IPS-20b (cell line): ENCODE data around the gene NPIPA5.
"Not testable (repeated sequence)": the region's sequence is repeated elsewhere in the genome, so short reads cannot be mapped to it uniquely, and the experiment has no call there.

Source experiments
- H3K27ac ChIP-seq: one replicate; pipeline ENCODE4 v1.5.1; 2013; ENCODE audit warnings: low read length
- H3K27me3 ChIP-seq: 2 replicates; pipeline ENCODE4 v1.6.1; 2013; ENCODE audit warnings: mild to moderate bottlenecking, low read length, inconsistent platforms; ENCODE audit not compliant: insufficient read depth
- H3K36me3 ChIP-seq: 2 replicates; pipeline ENCODE4 v1.6.1; 2013; ENCODE audit warnings: low read depth, mild to moderate bottlenecking, inconsistent platforms, low read length, moderate library complexity; ENCODE audit not compliant: insufficient read depth
- H3K4me1 ChIP-seq: 2 replicates; pipeline ENCODE4 v1.6.1; 2013; ENCODE audit warnings: mild to moderate bottlenecking, control low read depth, inconsistent platforms, low read length, moderate library complexity; ENCODE audit not compliant: insufficient read depth
- H3K4me3 ChIP-seq: 2 replicates; pipeline ENCODE4 v1.5.1; 2013; ENCODE audit warnings: mild to moderate bottlenecking, low read length, inconsistent platforms
- H3K9ac ChIP-seq: 2 replicates; pipeline ENCODE4 v1.6.1; 2013; ENCODE audit warnings: low read depth, mild to moderate bottlenecking, inconsistent platforms, low read length, moderate library complexity
- H3K9me3 ChIP-seq: 2 replicates; pipeline ENCODE4 v1.6.1; 2013; ENCODE audit warnings: mild to moderate bottlenecking, low read depth, low read length, inconsistent platforms; ENCODE audit not compliant: insufficient read depth

NPIPA5 gene

DNA sequence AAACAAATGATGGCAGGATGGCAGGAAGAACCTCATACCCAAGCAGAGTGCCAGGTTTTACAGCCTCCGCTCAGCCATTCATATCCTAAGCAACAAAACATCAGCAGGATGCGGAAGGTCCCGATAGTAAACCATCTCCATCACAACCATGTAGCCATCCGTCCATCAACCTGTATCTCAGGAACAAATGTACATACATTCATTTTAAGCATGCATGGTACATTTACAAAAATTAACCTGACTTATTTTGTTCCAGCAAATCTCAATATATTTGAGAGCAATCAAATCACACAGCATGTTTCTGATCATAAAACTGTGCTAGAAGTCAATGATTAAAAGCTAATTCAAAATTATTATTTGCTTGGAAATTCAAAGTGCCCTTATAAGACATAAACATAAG is at the start of gene NPIPA5:
NPIPA5 (minus strand) TSS at position 101 of the 400 bp plus-strand sequence; CDS start at position 101, 0 bp downstream.
- not testable (repeated sequence) for H3K9me3 ChIP-seq, H3K4me1 ChIP-seq, H3K4me3 ChIP-seq, H3K27me3 ChIP-seq, H3K36me3 ChIP-seq, H3K9ac ChIP-seq, H3K27ac ChIP-seq

- H3K4me3 ChIP-seq = no peak overlapping the region
- H3K27me3 ChIP-seq = no peaks in the 10 kb centered on the region
- no peaks in the 10 kb centered on the region for H3K36me3 ChIP-seq
- no peak overlapping the region for H3K27ac ChIP-seq
- H3K9ac ChIP-seq = no peak overlapping the region
- no peaks in the 10 kb centered on the region for H3K9me3 ChIP-seq
- H3K4me1 ChIP-seq = no peaks in the 10 kb centered on the region
These were observed 49.6 kb upstream of the NPIPA5 start for GRCh38 chr16:15427648-15428239.

DNA sequence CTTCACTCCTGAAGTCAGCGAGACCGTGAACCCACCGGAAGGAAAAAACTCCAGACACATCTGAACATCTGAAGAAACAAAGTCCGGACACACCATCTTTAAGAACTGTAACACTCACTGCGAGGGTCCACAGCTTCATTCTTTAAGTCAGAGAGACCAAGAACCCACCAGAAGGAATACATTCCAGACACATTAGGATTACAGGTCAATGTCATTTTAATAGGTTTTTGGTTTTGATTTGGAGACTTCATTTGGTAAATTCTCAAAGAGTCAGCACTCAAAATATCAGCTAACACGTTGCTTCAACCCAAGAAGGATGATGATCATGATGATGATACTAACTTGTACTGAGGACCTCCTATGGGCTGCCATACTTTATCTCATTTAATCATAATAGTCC is 48.7 kb upstream of the NPIPA5 start:
- no peaks in the 10 kb centered on the region for H3K27me3 ChIP-seq

GRCh38 chr16:15425861-15426260 is 47.8 kb upstream of the NPIPA5 start:
- Histone ChIP-seq H3K9ac (no peak overlapping the region), H3K27ac (no peak overlapping the region), H3K36me3 (no peaks in the 10 kb centered on the region)

More for the DNA sequence above, 48.7 kb upstream of the NPIPA5 start:
- Histone ChIP-seq H3K36me3 (no peaks in the 10 kb centered on the region), H3K9ac (no peak overlapping the region), H3K4me3 (no peak overlapping the region), H3K9me3 (no peaks in the 10 kb centered on the region), H3K4me1 (no peaks in the 10 kb centered on the region), H3K27ac (no peak overlapping the region)

GRCh38 chr16:15422222-15422621 is 44.1 kb upstream of the NPIPA5 start:
- Histone ChIP-seq H3K27me3 (no peaks in the 10 kb centered on the region), H3K4me3 (no peak overlapping the region), H3K4me1 (no peaks in the 10 kb centered on the region), H3K9ac (no peak overlapping the region), H3K36me3 (no peaks in the 10 kb centered on the region), H3K9me3 (no peaks in the 10 kb centered on the region), H3K27ac (no peak overlapping the region)

More at GRCh38 chr16:15425861-15426260, 47.8 kb upstream of the NPIPA5 start:
- no peak overlapping the region for H3K4me3 ChIP-seq
- no peaks in the 10 kb centered on the region for H3K9me3 ChIP-seq
- no peaks in the 10 kb centered on the region for H3K27me3 ChIP-seq
- H3K4me1 ChIP-seq = no peaks in the 10 kb centered on the region

GRCh38 chr16:15421696-15422095 is 43.6 kb upstream of the NPIPA5 start:
- not testable (repeated sequence) for H3K9me3 ChIP-seq, H3K27ac ChIP-seq, H3K36me3 ChIP-seq, H3K4me3 ChIP-seq, H3K27me3 ChIP-seq, H3K9ac ChIP-seq, H3K4me1 ChIP-seq

DNA sequence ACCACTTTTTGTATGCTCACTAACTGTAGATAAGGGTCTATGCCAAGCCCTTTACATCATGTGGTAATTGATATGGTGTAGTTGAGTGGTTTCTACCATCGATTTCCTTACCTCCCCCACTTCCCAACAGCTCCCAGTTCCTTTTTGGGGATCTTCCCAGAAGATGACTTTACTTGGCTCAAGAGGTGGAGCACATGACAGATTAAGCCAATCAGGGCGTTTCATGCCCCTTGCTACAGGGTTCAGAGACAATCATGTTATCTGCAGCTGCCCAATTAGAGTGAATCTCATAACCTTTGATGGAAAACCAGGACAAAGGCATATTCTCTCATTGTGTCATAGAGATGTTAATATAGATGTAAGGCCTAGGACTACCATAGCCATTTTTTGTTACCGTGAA is 40.1 kb upstream of the NPIPA5 start:
- H3K36me3 ChIP-seq = no peaks in the 10 kb centered on the region
- H3K4me3 ChIP-seq = no peak overlapping the region
- H3K27me3 ChIP-seq = no peaks in the 10 kb centered on the region
- H3K27ac ChIP-seq = no peak overlapping the region
- H3K9me3 ChIP-seq = no peaks in the 10 kb centered on the region
- H3K4me1 ChIP-seq = no peaks in the 10 kb centered on the region
- no peak overlapping the region for H3K9ac ChIP-seq

GRCh38 chr16:15417197-15417596 is 39.1 kb upstream of the NPIPA5 start:
- H3K36me3 ChIP-seq = no peaks in the 10 kb centered on the region
- no peak overlapping the region for H3K4me3 ChIP-seq
- no peaks in the 10 kb centered on the region for H3K9me3 ChIP-seq
- H3K4me1 ChIP-seq = no peaks in the 10 kb centered on the region
- no peak overlapping the region for H3K27ac ChIP-seq
- H3K27me3 ChIP-seq = no peaks in the 10 kb centered on the region
- H3K9ac ChIP-seq = no peak overlapping the region

GRCh38 chr16:15415511-15415985 is 37.5 kb upstream of the NPIPA5 start:
- Histone ChIP-seq H3K4me3 (no peak overlapping the region), H3K36me3 (no peaks in the 10 kb centered on the region), H3K9me3 (no peaks in the 10 kb centered on the region), H3K27me3 (no peaks in the 10 kb centered on the region), H3K9ac (no peak overlapping the region), H3K4me1 (no peaks in the 10 kb centered on the region), H3K27ac (no peak overlapping the region)

- H3K4me3 ChIP-seq, H3K9me3 ChIP-seq, H3K36me3 ChIP-seq, H3K27ac ChIP-seq, H3K9ac ChIP-seq, H3K4me1 ChIP-seq, H3K27me3 ChIP-seq: not testable (repeated sequence)
These were observed 31.4 kb upstream of the NPIPA5 start for GRCh38 chr16:15409476-15409875.

DNA sequence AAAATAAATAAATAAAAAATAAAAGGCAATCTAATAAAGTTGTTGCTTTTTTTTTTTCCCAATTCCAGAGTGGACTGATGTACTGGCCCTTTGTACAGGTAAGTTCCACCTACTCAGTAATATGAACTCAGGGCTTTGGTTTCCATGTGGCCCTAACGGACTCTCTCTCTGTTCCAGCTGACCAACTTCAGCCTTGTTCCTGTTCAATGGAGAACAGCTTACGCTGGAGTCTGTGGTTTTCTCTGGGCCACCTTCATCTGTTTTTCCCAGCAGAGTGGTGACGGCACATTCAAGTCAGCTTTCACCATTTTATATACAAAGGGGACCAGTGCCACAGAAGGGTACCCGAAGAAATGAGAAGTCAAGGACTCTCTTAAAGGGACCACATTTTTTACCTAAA is 29.7 kb upstream of the NPIPA5 start:
- not testable (repeated sequence) for H3K9me3 ChIP-seq, H3K27ac ChIP-seq, H3K4me3 ChIP-seq, H3K36me3 ChIP-seq, H3K27me3 ChIP-seq, H3K9ac ChIP-seq, H3K4me1 ChIP-seq

GRCh38 chr16:15404792-15405191 is 26.7 kb upstream of the NPIPA5 start:
- Histone ChIP-seq H3K9me3 (no peaks in the 10 kb centered on the region), H3K36me3 (no peaks in the 10 kb centered on the region), H3K9ac (no peak overlapping the region), H3K27ac (no peak overlapping the region), H3K27me3 (no peaks in the 10 kb centered on the region), H3K4me1 (peaks cover 8% of the 10 kb centered on the region; the same call in 1 of the 2 replicates), H3K4me3 (no peak overlapping the region)
